GM12878 (cell line): ENCODE measurements around the gene OR5K3. TPM values are rescaled to one million over a fixed set of nuclear protein-coding genes. Genes with fewer than 3 reads are reported as not detected.

Experiments
- ATAC-seq: fragments of 200-7000 bp; cut with Tn5 transposase; 3 replicates; pipeline ENCODE4 v1.9.1; 2020; ENCODE audit warnings: mild to moderate bottlenecking, moderate library complexity
- BruUV-seq: library from RNA; stranded (reverse); fragments of 400-500 nt; replicated peaks from 2 replicates; lab custom pipeline; 2021; lab: Mats Ljungman, UMichigan
- CTCF ChIA-PET: fragments of 300-600 bp; sonication (Branson Sonifier 250); formaldehyde crosslinking; extraction: SDS; loops from one replicate; lab custom pipeline; 2021; ENCODE audit warnings: inconsistent platforms; lab: Yijun Ruan, JAX
- POLR2A ChIA-PET: fragments of 350-600 bp; formaldehyde crosslinking; extraction: SDS; loops from one replicate; lab custom pipeline; 2021; ENCODE audit warnings: inconsistent platforms; lab: Charles Lee
- RAD21 ChIA-PET: fragments of 300-600 bp; sonication (Branson Sonifier 250); formaldehyde crosslinking; loops from one replicate; lab custom pipeline; 2023; ENCODE audit warnings: antibody characterized with exemption; ENCODE audit not compliant: unreplicated experiment; lab: Charles Lee
- SMC1A ChIA-PET: fragments of 300-600 bp; sonication (Branson Sonifier 250); formaldehyde crosslinking; loops from one replicate; lab custom pipeline; 2023; ENCODE audit not compliant: unreplicated experiment, uncharacterized antibody; lab: Charles Lee
- DNase-seq: peaks from one replicate; pipeline ENCODE4 v3.0.0-alpha.2; 2011; ENCODE audit warnings: low read depth, low spot score
- FAIRE-seq: peaks from 3 replicates; lab custom pipeline; 2011; peaks lifted over from hg19 to GRCh38; lab: Jason Lieb, UNC
- H2AFZ ChIP-seq: 2 replicates; pipeline ENCODE4 v1.6.0; 2011; ENCODE audit warnings: low read depth, low read length, control low read depth; ENCODE audit not compliant: control insufficient read depth
- H3K27ac ChIP-seq: 2 replicates; pipeline ENCODE4 v1.5.1; 2011; ENCODE audit warnings: control low read depth; ENCODE audit not compliant: control insufficient read depth, insufficient read depth
- H3K27me3 ChIP-seq, 2 experiments: replicated peaks in 1 of 2; 2 replicates each; pipeline versions ENCODE4 v1.6.0 to v1.6.1; 2011; ENCODE audit warnings: low read length in 1 of 2; ENCODE audit not compliant: control insufficient read depth in 2 of 2, insufficient read depth in 2 of 2
- H3K36me3 ChIP-seq, 2 experiments: 2 replicates each; pipeline ENCODE4 v1.5.1; 2011; ENCODE audit warnings: low read length in 1 of 2; ENCODE audit not compliant: control insufficient read depth in 2 of 2, insufficient read depth in 2 of 2
- H3K4me1 ChIP-seq: 2 replicates; pipeline ENCODE4 v1.6.1; 2011; ENCODE audit warnings: mild to moderate bottlenecking, low read length, moderate library complexity, mixed read lengths; ENCODE audit not compliant: control insufficient read depth, insufficient read depth
- H3K4me2 ChIP-seq: 2 replicates; pipeline ENCODE4 v1.6.0; 2011; ENCODE audit warnings: control low read depth; ENCODE audit not compliant: control insufficient read depth, insufficient read depth
- H3K4me3 ChIP-seq: fragments of 200-600 bp; sonication (generic); 2 replicates; pipeline ENCODE4 v1.5.1; 2016
- H3K79me2 ChIP-seq: 2 replicates; pipeline ENCODE4 v1.6.0; 2011; ENCODE audit warnings: low read length; ENCODE audit not compliant: control insufficient read depth, insufficient read depth
- H3K9ac ChIP-seq: 2 replicates; pipeline ENCODE4 v1.8.0; 2011; ENCODE audit warnings: low read length, control low read depth, mixed read lengths; ENCODE audit not compliant: control insufficient read depth, insufficient read depth
- H3K9me3 ChIP-seq: replicated peaks from 3 replicates; pipeline ENCODE4 v1.5.1; 2011; ENCODE audit warnings: mild to moderate bottlenecking, low read length; ENCODE audit not compliant: control insufficient read depth, insufficient read depth
- H4K20me1 ChIP-seq: 2 replicates; pipeline ENCODE4 v1.6.0; 2011; ENCODE audit not compliant: control insufficient read depth, insufficient read depth
- BCL3 ChIP-seq: IDR thresholded peaks from 2 replicates; pipeline ENCODE4 v1.6.1; 2011; ENCODE audit warnings: borderline replicate concordance, low read depth, mild to moderate bottlenecking, moderate library complexity, low read length; ENCODE audit not compliant: insufficient read depth, poor library complexity, severe bottlenecking
- HDGF ChIP-seq: fragments of 450-650 bp; IDR thresholded peaks from 2 replicates; pipeline ENCODE4 v1.6.1; 2016; ENCODE audit warnings: antibody characterized with exemption
- HSF1 ChIP-seq: fragments of 150-350 bp; IDR thresholded peaks from 2 replicates; pipeline ENCODE4 v1.6.1; 2014; ENCODE audit warnings: mild to moderate bottlenecking, low read depth, low read length
- IKZF2 ChIP-seq, 2 experiments: fragments of 450-650 bp; IDR thresholded peaks; 2 replicates each; pipeline ENCODE4 v1.6.1; 2017; ENCODE audit warnings: mild to moderate bottlenecking in 2 of 2, moderate library complexity in 2 of 2
- RBBP5 ChIP-seq: fragments of 200-600 bp; sonication (generic); conservative IDR thresholded peaks from 2 replicates; pipeline ENCODE4 v1.6.1; 2016
- SPI1 ChIP-seq: IDR thresholded peaks from 2 replicates; pipeline ENCODE4 v1.6.1; 2011; ENCODE audit warnings: low read depth, mild to moderate bottlenecking, low read length, moderate library complexity, borderline replicate concordance; ENCODE audit not compliant: insufficient read depth
- TAF1 ChIP-seq: IDR thresholded peaks from 2 replicates; pipeline ENCODE4 v1.6.1; 2011; ENCODE audit warnings: mild to moderate bottlenecking, low read depth, low read length, borderline replicate concordance
- YY1 ChIP-seq: IDR thresholded peaks from 2 replicates; pipeline ENCODE4 v1.6.1; 2011; ENCODE audit warnings: low read depth, mild to moderate bottlenecking, low read length
- ZNF207 ChIP-seq: fragments of 450-650 bp; IDR thresholded peaks from 2 replicates; pipeline ENCODE4 v1.6.1; 2014; ENCODE audit warnings: antibody characterized with exemption, mild to moderate bottlenecking, borderline replicate concordance
- WGBS: methylation state at CpG from one replicate; pipeline ENCODE4 v1.1.6; 2016; ENCODE audit warnings: low lambda C conversion rate; ENCODE audit not compliant: insufficient replicate concordance, insufficient coverage; ENCODE audit errors: missing lambda C conversion rate; 5-methylcytosine and 5-hydroxymethylcytosine counted together
- in situ Hi-C: fragments of 300-500 bp; cut with MboI; formaldehyde crosslinking; loops from 9 replicates; pipeline ENCODE4 v1.14.3; 2018; ENCODE audit warnings: mixed read lengths
- intact Hi-C: fragments of 100-400 bp; cut with micrococcal nuclease; formaldehyde crosslinking; loops from one replicate; pipeline ENCODE4 v1.14.2; 2022; ENCODE audit not compliant: unreplicated experiment
- polyA plus RNA-seq, 11 experiments: library from polyadenylated mRNA; depleted of rRNA in 4 of 11; unstranded in 6 of 11; stranded (reverse) in 5 of 11; fragments of >200 nt; fragmentation: Nextera tagmentation in 4 of 11; fragmentation: Illumina TruSeq in 1 of 11; extraction: Ambion mirVana in 4 of 11; extraction: Trizol in 1 of 11; gene quantifications; 1 replicate in 1 of 11; 2 replicates in 10 of 11; pipeline versions ENCODE4 v1.2.1 to v1.2.3, GENCODE V29; 2011 to 2016; ENCODE audit warnings: inconsistent platforms in 2 of 11, missing spikeins in 2 of 11, low read depth in 1 of 11
- total RNA-seq, 4 experiments: library from RNA; depleted of rRNA in 3 of 4; stranded (reverse); fragments of >200 nt in 3 of 4; fragmentation: Illumina TruSeq in 1 of 4; extraction: Trizol in 1 of 4; gene quantifications; 2 replicates each; pipeline versions ENCODE4 v1.2.1 to v1.2.3, GENCODE V29; 2013 to 2021

OR5K3 gene
- total and polyA plus RNA-seq, 10 of the 15 experiments (the other 5 are each of a cell fraction or from before 2014, with no cell fraction given) = 1.6 TPM; not detected in 9

- BruUV-seq = no TSS peak
- Histone ChIP-seq H4K20me1 (no peaks in the 10 kb centered on the region), H3K4me2 (no peak overlapping the region), H3K36me3 (no peaks in the 10 kb centered on the region), H3K4me1 (no peaks in the 10 kb centered on the region), H3K9me3 (peaks cover 3% of the 10 kb centered on the region; the same call in 1 of the 3 replicates), H3K27ac (no peak overlapping the region), H3K4me3 (no peak overlapping the region), H3K79me2 (no peaks in the 10 kb centered on the region), H2AFZ (no peak overlapping the region), H3K9ac (no peak overlapping the region), H3K27me3 (no peaks in the 10 kb centered on the region)
- DNase-seq = no peak
- ChIA-PET CTCF (interaction anchor here (0.6 to 1.1 kb wide), 2 partner anchors 30 to 1236 kb away, joined by 3 read pairs; no protein-coding TSS in a partner anchor), POLR2A (no interaction called here), RAD21 (no interaction called here), SMC1A (no interaction called here)
- no peak for FAIRE-seq
- intact Hi-C loops (no loop called here), in situ Hi-C loops (no loop called here)
- TF ChIP-seq IKZF2 (IDR thresholded peaks at IDR 0.05) (peak in 1 of 2 experiments; percentile 10; a peak in 1 of 4 replicates), YY1 (no peak), TAF1 (no peak), RBBP5 (no peak), HSF1 (no peak), SPI1 (peak; percentile 79), BCL3 (no peak), ZNF207 (no peak), HDGF (no peak)
- WGBS = 93% methylated on average over 2 of the region's 2 CpGs
- ATAC-seq = peak; percentile 51; the same call in 2 of the 3 replicates
Measured at GRCh38 chr3:98406034-98406433, 15.6 kb downstream of the OR5K3 start.
